H1 (cell line): ENCODE results near the gene HTATSF1. TPM values are rescaled to one million over a fixed set of nuclear protein-coding genes. Genes with fewer than 3 reads are reported as not detected.

Source experiments
- CTCF ChIA-PET: fragments of 300-600 bp; sonication (Branson Sonifier 250); formaldehyde crosslinking; loops from one replicate; lab custom pipeline; 2021; ENCODE audit not compliant: partially characterized antibody; lab: Charles Lee
- POLR2A ChIA-PET: fragments of 300-600 bp; sonication (Branson Sonifier 250); formaldehyde crosslinking; loops from one replicate; lab custom pipeline; 2021; ENCODE audit warnings: inconsistent platforms; ENCODE audit not compliant: partially characterized antibody; lab: Charles Lee
- DNase-seq, 2 experiments: peaks; one replicate each; pipeline versions ENCODE4 v3.0.0 to v3.0.0-alpha.2; 2010 to 2022; ENCODE audit warnings: low spot score in 2 of 2, low read depth in 1 of 2, mixed read lengths in 1 of 2
- FAIRE-seq: peaks from 2 replicates; lab custom pipeline; 2011; peaks lifted over from hg19 to GRCh38; lab: Jason Lieb, UNC
- H2AFZ ChIP-seq: 2 replicates; pipeline ENCODE4 v1.8.1; 2012; ENCODE audit warnings: low read length, inconsistent platforms
- H2AK5ac ChIP-seq: 2 replicates; pipeline ENCODE4 v1.6.1; 2013; ENCODE audit warnings: low read depth, low read length
- H2BK120ac ChIP-seq: replicated peaks from 2 replicates; pipeline ENCODE3; 2013; ENCODE audit warnings: low read depth, low read length, inconsistent platforms
- H2BK12ac ChIP-seq: 2 replicates; pipeline ENCODE4 v1.6.1; 2013; ENCODE audit warnings: low read depth, low read length
- H2BK15ac ChIP-seq: 2 replicates; pipeline ENCODE4 v1.6.1; 2013; ENCODE audit warnings: low read length
- H2BK20ac ChIP-seq: 2 replicates; pipeline ENCODE4 v1.6.1; 2013; ENCODE audit warnings: low read length
- H2BK5ac ChIP-seq: 2 replicates; pipeline ENCODE4 v1.6.1; 2013; ENCODE audit warnings: low read depth, low read length
- H3K14ac ChIP-seq: 2 replicates; pipeline ENCODE4 v1.6.1; 2013; ENCODE audit warnings: inconsistent platforms; ENCODE audit not compliant: insufficient read length
- H3K18ac ChIP-seq: 2 replicates; pipeline ENCODE4 v1.6.1; 2013; ENCODE audit warnings: low read length; ENCODE audit errors: extremely low read depth
- H3K23ac ChIP-seq: 2 replicates; pipeline ENCODE4 v1.6.1; 2013; ENCODE audit warnings: inconsistent platforms; ENCODE audit not compliant: insufficient read length
- H3K23me2 ChIP-seq: 2 replicates; pipeline ENCODE4 v1.6.1; 2013; ENCODE audit warnings: low read depth, low read length
- H3K27ac ChIP-seq: 2 replicates; pipeline ENCODE4 v1.6.1; 2011; ENCODE audit warnings: low read depth, low read length, inconsistent platforms
- H3K27me3 ChIP-seq, 4 experiments: replicated peaks in 1 of 4; 1 replicate in 1 of 4; 2 replicates in 3 of 4; pipeline versions ENCODE4 v1.6.1 to v1.8.1; 2011 to 2013; ENCODE audit warnings: low read length in 3 of 4, mild to moderate bottlenecking in 3 of 4, inconsistent platforms in 2 of 4, mixed read lengths in 2 of 4, moderate library complexity in 1 of 4; ENCODE audit not compliant: control insufficient read depth in 3 of 4, insufficient read depth in 3 of 4; ENCODE audit errors: extremely low read depth in 1 of 4
- H3K36me3 ChIP-seq, 4 experiments: 2 replicates each; pipeline versions ENCODE4 v1.6.1 to v1.8.1; 2011 to 2013; ENCODE audit warnings: mild to moderate bottlenecking in 4 of 4, low read length in 3 of 4, moderate library complexity in 2 of 4, control low read depth in 1 of 4, inconsistent platforms in 1 of 4; ENCODE audit not compliant: insufficient read depth in 4 of 4, control insufficient read depth in 2 of 4
- H3K4ac ChIP-seq: replicated peaks from 2 replicates; pipeline ENCODE3; 2013; ENCODE audit warnings: low read length, low read depth, mixed read lengths, inconsistent platforms; ENCODE audit not compliant: insufficient read length
- H3K4me1 ChIP-seq, 4 experiments: replicated peaks in 1 of 4; 1 replicate in 1 of 4; 2 replicates in 3 of 4; pipeline versions ENCODE4 v1.6.1 to v1.8.1; 2011 to 2013; ENCODE audit warnings: low read length in 3 of 4, inconsistent platforms in 2 of 4, mixed read lengths in 1 of 4; ENCODE audit not compliant: insufficient read depth in 4 of 4, control insufficient read depth in 3 of 4
- H3K4me2 ChIP-seq, 2 experiments: 2 replicates each; pipeline versions ENCODE4 v1.6.1 to v1.8.1; 2011 to 2013; ENCODE audit warnings: low read depth in 2 of 2, low read length in 2 of 2, control low read depth in 1 of 2, inconsistent platforms in 1 of 2, mild to moderate bottlenecking in 1 of 2; ENCODE audit not compliant: insufficient read depth in 1 of 2
- H3K4me3 ChIP-seq, 4 experiments: fragments of 200-600, 300-600 bp in 1 of 4; sonication (generic), shearing (Covaris generic), sonication (Bioruptor Twin) in 1 of 4; 2 replicates each; pipeline versions ENCODE4 v1.5.1 to v1.8.1; 2011 to 2016; ENCODE audit warnings: low read length in 4 of 4, low read depth in 3 of 4, control low read depth in 2 of 4, inconsistent platforms in 2 of 4, mild to moderate bottlenecking in 2 of 4, mixed read lengths in 1 of 4, moderate library complexity in 1 of 4; ENCODE audit not compliant: insufficient read depth in 2 of 4; ENCODE audit errors: extremely low read depth in 1 of 4
- H3K56ac ChIP-seq: replicated peaks from 2 replicates; pipeline ENCODE3; 2013; ENCODE audit warnings: low read depth, mild to moderate bottlenecking, mixed read lengths, low read length, inconsistent platforms; ENCODE audit not compliant: insufficient read length
- H3K79me1 ChIP-seq: 2 replicates; pipeline ENCODE4 v1.6.1; 2013; ENCODE audit warnings: low read depth, low read length, control low read depth
- H3K79me2 ChIP-seq, 2 experiments: 2 replicates each; pipeline versions ENCODE4 v1.6.1 to v1.8.1; 2012 to 2013; ENCODE audit warnings: low read length in 2 of 2, mild to moderate bottlenecking in 2 of 2, inconsistent platforms in 1 of 2; ENCODE audit not compliant: insufficient read depth in 2 of 2, control insufficient read depth in 1 of 2
- H3K9ac ChIP-seq, 4 experiments: replicated peaks in 1 of 4; 1 replicate in 1 of 4; 2 replicates in 3 of 4; pipeline versions ENCODE4 v1.6.1 to v1.8.1; 2011 to 2013; ENCODE audit warnings: low read depth in 3 of 4, low read length in 3 of 4, control low read depth in 2 of 4, mild to moderate bottlenecking in 2 of 4, moderate library complexity in 2 of 4, inconsistent platforms in 1 of 4; ENCODE audit errors: extremely low read depth in 1 of 4
- H3K9me3 ChIP-seq, 2 experiments: 2 replicates each; pipeline versions ENCODE4 v1.6.1 to v1.8.1; 2012 to 2013; ENCODE audit warnings: mild to moderate bottlenecking in 2 of 2, moderate library complexity in 2 of 2, control low read depth in 1 of 2, inconsistent platforms in 1 of 2, low read depth in 1 of 2, low read length in 1 of 2, mixed read lengths in 1 of 2; ENCODE audit not compliant: insufficient read depth in 2 of 2
- H4K20me1 ChIP-seq, 2 experiments: replicated peaks in 1 of 2; 2 replicates each; pipeline versions ENCODE3 to v1.8.1; 2011 to 2013; ENCODE audit warnings: inconsistent platforms in 2 of 2, low read length in 2 of 2, mild to moderate bottlenecking in 1 of 2; ENCODE audit not compliant: insufficient read depth in 2 of 2, control insufficient read depth in 1 of 2
- H4K5ac ChIP-seq: 2 replicates; pipeline ENCODE4 v1.6.1; 2013; ENCODE audit warnings: low read length, low read depth, mixed read lengths, inconsistent platforms; ENCODE audit not compliant: insufficient read length
- H4K8ac ChIP-seq: 2 replicates; pipeline ENCODE4 v1.8.0; 2013; ENCODE audit warnings: mild to moderate bottlenecking, moderate library complexity, low read length, inconsistent platforms; ENCODE audit not compliant: insufficient read depth; ENCODE audit errors: extremely low read depth
- H4K91ac ChIP-seq: replicated peaks from 2 replicates; pipeline ENCODE3; 2013; ENCODE audit warnings: low read length, mixed read lengths, inconsistent platforms; ENCODE audit not compliant: insufficient read length
- CTBP2 ChIP-seq: IDR thresholded peaks from 2 replicates; pipeline ENCODE4 v1.7.0; 2011; ENCODE audit warnings: borderline replicate concordance, mild to moderate bottlenecking, moderate library complexity, mixed read lengths, low read length; ENCODE audit not compliant: insufficient read depth, insufficient read length
- MAFK ChIP-seq: IDR thresholded peaks from 2 replicates; pipeline ENCODE4 v1.6.1; 2012; ENCODE audit warnings: low read depth, mild to moderate bottlenecking, improper control_type of control experiment, low read length
- RXRA ChIP-seq: IDR thresholded peaks from 2 replicates; pipeline ENCODE4 v1.6.1; 2011; ENCODE audit warnings: low read depth, mild to moderate bottlenecking, low read length, moderate library complexity; ENCODE audit not compliant: insufficient read depth
- SAP30 ChIP-seq: fragments of 300-600 bp; sonication (generic); IDR thresholded peaks from 2 replicates; pipeline ENCODE4 v1.7.1; 2012; ENCODE audit warnings: low read length, moderate library complexity, mild to moderate bottlenecking, inconsistent platforms; ENCODE audit not compliant: insufficient read depth, insufficient replicate concordance
- TCF12 ChIP-seq: IDR thresholded peaks from 2 replicates; pipeline ENCODE4 v1.6.1; 2011; ENCODE audit warnings: low read depth, mild to moderate bottlenecking, low read length
- WGBS, 2 experiments: shearing (Covaris generic) in 1 of 2; methylation state at CpG; one replicate each; pipeline versions ENCODE4 v1.1.6 to v1.1.7; 2013 to 2015; ENCODE audit warnings: low lambda C conversion rate in 2 of 2, mixed read lengths in 2 of 2, inconsistent platforms in 1 of 2, low coverage in 1 of 2, missing lambda C conversion rate in 1 of 2; ENCODE audit not compliant: insufficient replicate concordance in 2 of 2, insufficient coverage in 1 of 2, insufficient read length in 1 of 2; ENCODE audit errors: extremely low coverage in 1 of 2, missing lambda C conversion rate in 1 of 2; 5-methylcytosine and 5-hydroxymethylcytosine counted together
- polyA plus RNA-seq, 7 experiments: library from polyadenylated mRNA; depleted of rRNA in 3 of 7; stranded (reverse) in 5 of 7; unstranded in 2 of 7; fragments of >200 nt in 5 of 7; fragments of 200-250 nt in 2 of 7; gene quantifications; 1 replicate in 5 of 7; 2 replicates in 1 of 7; 4 replicates in 1 of 7; pipeline versions ENCODE4 v1.2.1 to v1.2.3, GENCODE V29; 2011 to 2013; ENCODE audit warnings: missing spikeins in 2 of 7, mixed read lengths in 2 of 7
- total RNA-seq: library from RNA; stranded (reverse); fragmentation: NEBNext Ultra II Directional; extraction: Animal tissue kit (Norgen Biotek cat#: 25700); gene quantifications from 2 replicates; pipeline ENCODE4 v1.2.1, GENCODE V29; 2021

Gene HTATSF1
- total and polyA plus RNA-seq, 2 of the 8 experiments (the other 6 are each of a cell fraction or from before 2014, with no cell fraction given): 1.2 to 49.3 TPM

GRCh38 chrX:136528645-136529315 lies 31.4 kb downstream of the HTATSF1 start:
- no peak overlapping the region; the same call in 1 of the 2 replicates for H3K18ac ChIP-seq
- H3K79me2 ChIP-seq: no peaks in the 10 kb centered on the region
- no peak overlapping the region for H3K23ac ChIP-seq
- no peak overlapping the region for H3K4me3 ChIP-seq
- no peaks in the 10 kb centered on the region for H3K36me3 ChIP-seq
- H3K23me2 ChIP-seq: no peaks in the 10 kb centered on the region
- POLR2A ChIA-PET: no interaction called here
- no peak overlapping the region for H2BK20ac ChIP-seq
- no peak overlapping the region for H3K4ac ChIP-seq
- H3K9ac ChIP-seq: no peak overlapping the region
- H4K20me1 ChIP-seq: no peaks in the 10 kb centered on the region
- H2BK5ac ChIP-seq: no peak overlapping the region
- no peak overlapping the region for H3K27ac ChIP-seq
- no peaks in the 10 kb centered on the region for H3K79me1 ChIP-seq
- 85% methylated on average over 5 of the region's 8 CpGs; no CpG with 5 or more reads in 1 of the 2 experiments for WGBS, 2 experiments
- H2BK120ac ChIP-seq: no peak overlapping the region
- H2AFZ ChIP-seq: no peak overlapping the region
- H3K56ac ChIP-seq: no peak overlapping the region
- H2BK12ac ChIP-seq: no peak overlapping the region
- DNase-seq: peak in 1 of 2 experiments; percentile 40
- no peak overlapping the region for H3K14ac ChIP-seq
- no peaks in the 10 kb centered on the region for H3K27me3 ChIP-seq
- CTCF ChIA-PET: interaction anchor here (0.6 to 1.4 kb wide), 2 partner anchors 49 to 74 kb away, joined by 3 to 5 read pairs; no protein-coding TSS in a partner anchor
- H2BK15ac ChIP-seq: no peak overlapping the region
- H3K4me2 ChIP-seq: no peak overlapping the region
- H4K91ac ChIP-seq: no peak overlapping the region
- no peak overlapping the region for H2AK5ac ChIP-seq
- FAIRE-seq: peak; percentile 88
- H4K5ac ChIP-seq: no peak overlapping the region
- TF ChIP-seq TCF12 (no peak), RXRA (no peak), SAP30 (no peak), MAFK (no peak), CTBP2 (no peak)
- no peaks in the 10 kb centered on the region for H3K4me1 ChIP-seq
- H4K8ac ChIP-seq: no peak overlapping the region
- H3K9me3 ChIP-seq: no peaks in the 10 kb centered on the region
